Neural cell (in vitro differentiated cells): ENCODE measurements around the gene MED16. TPM values are rescaled to one million over a fixed set of nuclear protein-coding genes. Genes with fewer than 3 reads are reported as not detected.

Experiments
- H2AFZ ChIP-seq: fragments of 200-600, 300-800 bp; sonication (generic), shearing (Covaris generic); 2 replicates; pipeline ENCODE4 v1.6.0; 2014; ENCODE audit warnings: low read depth, mild to moderate bottlenecking, antibody characterized with exemption, low read length, moderate library complexity
- H3F3A ChIP-seq: fragments of 200-600 bp; shearing (Covaris generic); 2 replicates; pipeline ENCODE4 v1.6.1; 2016; ENCODE audit warnings: mild to moderate bottlenecking, moderate library complexity, mixed read lengths, antibody characterized with exemption, low read length; ENCODE audit not compliant: insufficient read depth, poor library complexity, severe bottlenecking
- H3K27ac ChIP-seq: fragments of 200-600, 300-800 bp; sonication (generic), shearing (Covaris generic); 2 replicates; pipeline ENCODE4 v1.5.1; 2014; ENCODE audit warnings: mild to moderate bottlenecking, low read length, moderate library complexity
- H3K27me3 ChIP-seq: fragments of 300-800, 200-600 bp; sonication (generic), shearing (Covaris generic); 2 replicates; pipeline ENCODE4 v1.6.0; 2014; ENCODE audit warnings: mild to moderate bottlenecking, low read depth, low read length, moderate library complexity; ENCODE audit not compliant: insufficient read depth
- H3K36me3 ChIP-seq: fragments of 300-800, 200-600 bp; sonication (generic), shearing (Covaris generic); 2 replicates; pipeline ENCODE4 v1.5.1; 2014; ENCODE audit warnings: mild to moderate bottlenecking, antibody characterized with exemption, low read length, moderate library complexity; ENCODE audit not compliant: insufficient read depth
- H3K4me2 ChIP-seq: fragments of 300-800, 200-600 bp; sonication (generic), shearing (Covaris generic); 2 replicates; pipeline ENCODE4 v1.6.0; 2014; ENCODE audit warnings: mild to moderate bottlenecking, low read length
- H3K4me3 ChIP-seq: fragments of 300-800, 200-600 bp; sonication (generic), shearing (Covaris generic); 2 replicates; pipeline ENCODE4 v1.5.1; 2014; ENCODE audit warnings: mild to moderate bottlenecking, low read length, moderate library complexity
- H3K79me2 ChIP-seq: fragments of 200-600 bp; shearing (Covaris generic); replicated peaks from 2 replicates; pipeline ENCODE4 v1.6.0; 2014; ENCODE audit warnings: mild to moderate bottlenecking, low read length, moderate library complexity; ENCODE audit not compliant: insufficient read depth
- H3K9ac ChIP-seq: fragments of 300-800, 200-600 bp; sonication (generic), shearing (Covaris generic); 2 replicates; pipeline ENCODE4 v1.6.1; 2016; ENCODE audit warnings: mild to moderate bottlenecking, low read length, mixed read lengths
- H3K9me2 ChIP-seq: fragments of 200-600 bp; shearing (Covaris generic); 2 replicates; pipeline ENCODE4 v1.6.1; 2016; ENCODE audit warnings: mild to moderate bottlenecking, low read length, mixed read lengths; ENCODE audit not compliant: insufficient read depth
- H3K9me3 ChIP-seq: fragments of 200-600, 300-800 bp; sonication (generic), shearing (Covaris generic); 2 replicates; pipeline ENCODE4 v1.6.1; 2016; ENCODE audit warnings: mild to moderate bottlenecking, mixed run types, low read length, moderate library complexity, mixed read lengths
- H4K20me1 ChIP-seq: fragments of 200-600 bp; shearing (Covaris generic); 2 replicates; pipeline ENCODE4 v1.6.1; 2016; ENCODE audit warnings: mild to moderate bottlenecking, mixed run types; ENCODE audit not compliant: insufficient read depth
- CTCF ChIP-seq: fragments of 450-650 bp; IDR thresholded peaks from 2 replicates; pipeline ENCODE4 v1.5.1; 2014; ENCODE audit warnings: antibody characterized with exemption, mild to moderate bottlenecking, moderate library complexity; ENCODE audit not compliant: poor library complexity, severe bottlenecking
- EP300 ChIP-seq: fragments of 450-650 bp; conservative IDR thresholded peaks from 2 replicates; pipeline ENCODE4 v1.6.1; 2014; ENCODE audit warnings: antibody characterized with exemption, mild to moderate bottlenecking, moderate library complexity; ENCODE audit not compliant: poor library complexity, severe bottlenecking
- EZH2 ChIP-seq: fragments of 200-600, 300-800 bp; shearing (Covaris generic), sonication (generic); IDR thresholded peaks from 2 replicates; pipeline ENCODE4 v1.6.1; 2014; ENCODE audit warnings: antibody characterized with exemption, low read length, borderline replicate concordance, mild to moderate bottlenecking; ENCODE audit not compliant: insufficient read depth, poor library complexity, severe bottlenecking
- MXI1 ChIP-seq: fragments of 450-650 bp; conservative IDR thresholded peaks from 2 replicates; pipeline ENCODE4 v1.6.1; 2014; ENCODE audit warnings: antibody characterized with exemption, mild to moderate bottlenecking; ENCODE audit not compliant: poor library complexity, severe bottlenecking
- POLR2AphosphoS5 ChIP-seq: IDR thresholded peaks from 2 replicates; pipeline ENCODE4 v1.6.1; 2012
- RAD21 ChIP-seq: fragments of 450-650 bp; conservative IDR thresholded peaks from 2 replicates; pipeline ENCODE4 v1.6.1; 2014; ENCODE audit warnings: antibody characterized with exemption, mild to moderate bottlenecking, moderate library complexity
- REST ChIP-seq: IDR thresholded peaks from 2 replicates; pipeline ENCODE4 v1.6.1; 2012; ENCODE audit warnings: borderline replicate concordance
- SMC3 ChIP-seq: fragments of 450-650 bp; conservative IDR thresholded peaks from 2 replicates; pipeline ENCODE4 v1.6.1; 2014; ENCODE audit warnings: antibody characterized with exemption, mild to moderate bottlenecking, moderate library complexity; ENCODE audit not compliant: poor library complexity
- TAF1 ChIP-seq: IDR thresholded peaks from 2 replicates; pipeline ENCODE4 v1.6.1; 2012; ENCODE audit warnings: low read depth
- polyA plus RNA-seq: library from polyadenylated mRNA; depleted of rRNA; stranded (reverse); fragments of >200 nt; gene quantifications from 2 replicates; pipeline ENCODE4 v1.2.3, GENCODE V29; 2014

Gene MED16
- polyA plus RNA-seq, 1 donor from 2014 or later = 13.3 TPM

- no peaks in the 10 kb centered on the region for H3K79me2 ChIP-seq
- no peak overlapping the region for H3K9ac ChIP-seq
- no peak for TF ChIP-seq RAD21
- no peak for TF ChIP-seq SMC3
- no peak for TF ChIP-seq EP300
- TF ChIP-seq POLR2AphosphoS5 = no peak
- no peak for TF ChIP-seq REST
- no peak for TF ChIP-seq TAF1
- TF ChIP-seq EZH2 = no peak
- TF ChIP-seq CTCF = no peak
- TF ChIP-seq MXI1 = no peak
- H3K27me3 ChIP-seq = no peaks in the 10 kb centered on the region
- no peaks in the 10 kb centered on the region for H4K20me1 ChIP-seq
- no peak overlapping the region for H3K4me2 ChIP-seq
- no peaks in the 10 kb centered on the region for H3F3A ChIP-seq
- no peaks in the 10 kb centered on the region for H3K9me3 ChIP-seq
- no peak overlapping the region for H3K4me3 ChIP-seq
- no peaks in the 10 kb centered on the region for H3K36me3 ChIP-seq
- H2AFZ ChIP-seq = no peak overlapping the region
- H3K27ac ChIP-seq = no peak overlapping the region
- no peaks in the 10 kb centered on the region for H3K9me2 ChIP-seq
Measured at GRCh38 chr19:875265-875879, 17.6 kb downstream of the MED16 start.

GRCh38 chr19:873561-874041 is 19.4 kb downstream of the MED16 start:
- H3K36me3 ChIP-seq = no peaks in the 10 kb centered on the region
- no peak overlapping the region for H3K4me3 ChIP-seq
- no peaks in the 10 kb centered on the region for H3K9me3 ChIP-seq
- H3K4me2 ChIP-seq = no peak overlapping the region
- H3K27me3 ChIP-seq = no peaks in the 10 kb centered on the region
- no peak for TF ChIP-seq CTCF
- TF ChIP-seq MXI1 = no peak
- no peak for TF ChIP-seq EZH2
- no peak for TF ChIP-seq REST
- TF ChIP-seq TAF1 = no peak
- no peak for TF ChIP-seq POLR2AphosphoS5
- no peak for TF ChIP-seq EP300
- no peak for TF ChIP-seq SMC3
- no peak for TF ChIP-seq RAD21
- H3F3A ChIP-seq = no peaks in the 10 kb centered on the region
- no peaks in the 10 kb centered on the region for H3K9me2 ChIP-seq
- H4K20me1 ChIP-seq = no peaks in the 10 kb centered on the region
- H3K9ac ChIP-seq = no peak overlapping the region
- no peak overlapping the region for H3K27ac ChIP-seq
- H2AFZ ChIP-seq = no peak overlapping the region
- no peaks in the 10 kb centered on the region for H3K79me2 ChIP-seq
